H9 (cell line): ENCODE measurements around the gene DAPK2. TPM values are rescaled to one million over a fixed set of nuclear protein-coding genes. Genes with fewer than 3 reads are reported as not detected.

Experiments
- DNase-seq: peaks from one replicate; pipeline ENCODE4 v3.0.0-alpha.2; 2017
- H2AFZ ChIP-seq: one replicate; pipeline ENCODE4 v1.6.1; 2013; ENCODE audit warnings: mild to moderate bottlenecking, low read length, control low read depth, moderate library complexity
- H2AK5ac ChIP-seq: 2 replicates; pipeline ENCODE4 v1.6.1; 2013; ENCODE audit warnings: low read length, control low read depth, mixed read lengths; ENCODE audit not compliant: insufficient read length
- H2BK120ac ChIP-seq: one replicate; pipeline ENCODE4 v1.6.1; 2013; ENCODE audit warnings: low read depth, mild to moderate bottlenecking, low read length, control low read depth, inconsistent platforms; ENCODE audit not compliant: poor library complexity, severe bottlenecking
- H2BK12ac ChIP-seq: 2 replicates; pipeline ENCODE4 v1.6.1; 2013; ENCODE audit warnings: low read length, control low read depth, mixed read lengths, low read depth; ENCODE audit not compliant: insufficient read length
- H2BK15ac ChIP-seq: 2 replicates; pipeline ENCODE4 v1.6.1; 2013; ENCODE audit warnings: low read depth, low read length, control low read depth
- H2BK20ac ChIP-seq: one replicate; pipeline ENCODE4 v1.6.1; 2013; ENCODE audit warnings: low read depth, mild to moderate bottlenecking, low read length, control low read depth, inconsistent platforms; ENCODE audit not compliant: poor library complexity, severe bottlenecking
- H2BK5ac ChIP-seq: 2 replicates; pipeline ENCODE4 v1.6.1; 2013; ENCODE audit warnings: low read length, control low read depth, mixed read lengths; ENCODE audit not compliant: insufficient read length
- H3K14ac ChIP-seq: 2 replicates; pipeline ENCODE4 v1.6.1; 2013; ENCODE audit warnings: low read length, control low read depth; ENCODE audit not compliant: insufficient read depth
- H3K18ac ChIP-seq: 2 replicates; pipeline ENCODE4 v1.6.1; 2013; ENCODE audit warnings: low read depth, mild to moderate bottlenecking, mixed read lengths, low read length, control low read depth; ENCODE audit not compliant: insufficient read length
- H3K23ac ChIP-seq: 2 replicates; pipeline ENCODE4 v1.6.1; 2013; ENCODE audit warnings: low read length, control low read depth, mixed read lengths, low read depth; ENCODE audit not compliant: insufficient read length
- H3K23me2 ChIP-seq: 2 replicates; pipeline ENCODE4 v1.6.1; 2013; ENCODE audit warnings: low read depth, mild to moderate bottlenecking, mixed read lengths, low read length, control low read depth; ENCODE audit not compliant: insufficient read length, poor library complexity, severe bottlenecking
- H3K27ac ChIP-seq: 2 replicates; pipeline ENCODE4 v1.5.1; 2013; ENCODE audit warnings: low read length, control low read depth, mixed read lengths, low read depth; ENCODE audit not compliant: insufficient read length
- H3K27me3 ChIP-seq: 2 replicates; pipeline ENCODE4 v1.6.1; 2013; ENCODE audit warnings: low read length, control low read depth, inconsistent platforms; ENCODE audit not compliant: insufficient read depth
- H3K4ac ChIP-seq: 2 replicates; pipeline ENCODE4 v1.6.1; 2013; ENCODE audit warnings: low read depth, mild to moderate bottlenecking, control low read depth, inconsistent platforms, low read length, moderate library complexity
- H3K4me1 ChIP-seq: 2 replicates; pipeline ENCODE4 v1.6.1; 2013; ENCODE audit warnings: low read length, control low read depth, inconsistent platforms; ENCODE audit not compliant: insufficient read depth
- H3K4me2 ChIP-seq: 2 replicates; pipeline ENCODE4 v1.6.1; 2013; ENCODE audit warnings: low read length, control low read depth, mixed read lengths; ENCODE audit not compliant: insufficient read length, insufficient read depth
- H3K56ac ChIP-seq: 2 replicates; pipeline ENCODE4 v1.6.1; 2013; ENCODE audit warnings: low read depth, mild to moderate bottlenecking, mixed read lengths, low read length, control low read depth; ENCODE audit not compliant: insufficient read length
- H3K79me1 ChIP-seq: 2 replicates; pipeline ENCODE4 v1.6.1; 2013; ENCODE audit warnings: low read depth, mild to moderate bottlenecking, moderate library complexity, low read length, control low read depth, inconsistent platforms; ENCODE audit not compliant: insufficient read depth, poor library complexity, severe bottlenecking
- H3K79me2 ChIP-seq: 2 replicates; pipeline ENCODE4 v1.6.1; 2013; ENCODE audit warnings: low read length, control low read depth, inconsistent platforms; ENCODE audit not compliant: insufficient read depth
- H3K9ac ChIP-seq: 2 replicates; pipeline ENCODE4 v1.6.1; 2013; ENCODE audit warnings: low read length, control low read depth, mixed read lengths; ENCODE audit not compliant: insufficient read length; ENCODE audit errors: extremely low read depth
- H3K9me3 ChIP-seq: one replicate; pipeline ENCODE4 v1.6.1; 2013; ENCODE audit warnings: low read depth, low read length, inconsistent platforms; ENCODE audit not compliant: control insufficient read depth
- H3T11ph ChIP-seq: one replicate; pipeline ENCODE4 v1.6.1; 2013; ENCODE audit warnings: mild to moderate bottlenecking, low read length, control low read depth, inconsistent platforms
- H4K20me1 ChIP-seq: one replicate; pipeline ENCODE4 v1.6.1; 2013; ENCODE audit not compliant: control insufficient read depth, insufficient read length, insufficient read depth
- H4K5ac ChIP-seq: 2 replicates; pipeline ENCODE4 v1.6.1; 2013; ENCODE audit warnings: low read depth, mild to moderate bottlenecking, mixed read lengths, low read length, control low read depth; ENCODE audit not compliant: insufficient read length
- H4K8ac ChIP-seq: replicated peaks from 2 replicates; pipeline ENCODE4 v1.6.1; 2013; ENCODE audit warnings: low read length, control low read depth, mixed read lengths, low read depth; ENCODE audit not compliant: insufficient read length
- H4K91ac ChIP-seq: 2 replicates; pipeline ENCODE4 v1.6.1; 2013; ENCODE audit warnings: low read depth, mild to moderate bottlenecking, moderate library complexity, mixed read lengths, low read length, control low read depth; ENCODE audit not compliant: insufficient read length
- H3K27ac Mint-ChIP-seq, 3 experiments: 2 replicates in 2 of 3; 3 replicates in 1 of 3; pipeline ENCODE4 v1.8.0; 2020 to 2021; ENCODE audit warnings: mixed read lengths in 3 of 3, mild to moderate bottlenecking in 1 of 3, moderate library complexity in 1 of 3
- H3K27me3 Mint-ChIP-seq: 2 replicates; pipeline ENCODE4 v1.8.0; 2021; ENCODE audit warnings: low read depth, mild to moderate bottlenecking, moderate library complexity, mixed read lengths
- H3K36me3 Mint-ChIP-seq, 3 experiments: 2 replicates in 2 of 3; 3 replicates in 1 of 3; pipeline ENCODE4 v1.8.0; 2020 to 2021; ENCODE audit warnings: low read depth in 3 of 3, mixed read lengths in 3 of 3; ENCODE audit not compliant: insufficient read depth in 1 of 3
- H3K4me1 Mint-ChIP-seq, 2 experiments: 2 replicates each; pipeline ENCODE4 v1.8.0; 2020; ENCODE audit warnings: mixed read lengths in 2 of 2
- H3K4me3 Mint-ChIP-seq, 2 experiments: 2 replicates in 1 of 2; 3 replicates in 1 of 2; pipeline ENCODE4 v1.8.0; 2020 to 2021; ENCODE audit warnings: mild to moderate bottlenecking in 2 of 2, mixed read lengths in 2 of 2, moderate library complexity in 1 of 2
- H3K9me3 Mint-ChIP-seq, 2 experiments: 2 replicates in 1 of 2; 3 replicates in 1 of 2; pipeline ENCODE4 v1.8.0; 2020; ENCODE audit warnings: mild to moderate bottlenecking in 2 of 2, mixed read lengths in 2 of 2, moderate library complexity in 1 of 2
- WGBS: extraction: QIAGEN DNeasy Blood & Tissue Kit; methylation state at CpG from one replicate; pipeline ENCODE4 v1.1.7; 2013; ENCODE audit warnings: missing lambda C conversion rate, low lambda C conversion rate, mixed read lengths; ENCODE audit not compliant: insufficient read length; ENCODE audit errors: extremely low coverage; 5-methylcytosine and 5-hydroxymethylcytosine counted together
- total RNA-seq: library from RNA; stranded (reverse); gene quantifications from 2 replicates; pipeline ENCODE4 v1.2.1, GENCODE V29; 2021
- TF ChIP-seq, protein P1 (sequence below): fragments of 200-600 bp; sonication (generic); conservative IDR thresholded peaks from 3 replicates; pipeline ENCODE4 v1.8.0; 2021; ENCODE audit warnings: antibody characterized with exemption, mild to moderate bottlenecking

The DAPK2 gene
- total RNA-seq, 1 experiment from 2014 or later = 3.5 TPM

- no peaks in the 10 kb centered on the region for H4K20me1 ChIP-seq
- Mint-ChIP-seq H3K27me3 (no peaks in the 10 kb centered on the region), H3K4me1 (peaks cover 10 to 14% of the 10 kb centered on the region in 2 experiments), H3K36me3 (no peaks in the 10 kb centered on the region), H3K4me3 (no peak overlapping the region), H3K27ac (peak overlapping the region in 1 of 3 experiments; percentile 44; a peak in 1 of 7 replicates), H3K9me3 (no peaks in the 10 kb centered on the region)
- no peaks in the 10 kb centered on the region for H3K79me1 ChIP-seq
- no peak overlapping the region for H3T11ph ChIP-seq
- H3K27ac ChIP-seq = no peak overlapping the region
- H3K9me3 ChIP-seq = no peaks in the 10 kb centered on the region
- no peak overlapping the region for H2AK5ac ChIP-seq
- H3K27me3 ChIP-seq = no peaks in the 10 kb centered on the region
- no peak overlapping the region for H2BK15ac ChIP-seq
- no peaks in the 10 kb centered on the region for H3K4me1 ChIP-seq
- H2BK120ac ChIP-seq = no peak overlapping the region
- WGBS = no CpG with 5 or more reads among the region's 8 CpGs
- no peak overlapping the region for H4K91ac ChIP-seq
- no peak overlapping the region for H4K8ac ChIP-seq
- peak; percentile 89 for DNase-seq
- H3K18ac ChIP-seq = no peak overlapping the region
- H2AFZ ChIP-seq = no peak overlapping the region
- H3K23me2 ChIP-seq = no peaks in the 10 kb centered on the region
- H3K4ac ChIP-seq = no peak overlapping the region
- no peak overlapping the region for H2BK5ac ChIP-seq
- H3K4me2 ChIP-seq = no peak overlapping the region
- no peak overlapping the region for H2BK20ac ChIP-seq
- no peak overlapping the region for H3K9ac ChIP-seq
- no peak overlapping the region for H4K5ac ChIP-seq
- H2BK12ac ChIP-seq = no peak overlapping the region
- no peak overlapping the region for H3K56ac ChIP-seq
- H3K79me2 ChIP-seq = no peaks in the 10 kb centered on the region
- H3K23ac ChIP-seq = no peak overlapping the region
- TF ChIP-seq, protein P1, sequence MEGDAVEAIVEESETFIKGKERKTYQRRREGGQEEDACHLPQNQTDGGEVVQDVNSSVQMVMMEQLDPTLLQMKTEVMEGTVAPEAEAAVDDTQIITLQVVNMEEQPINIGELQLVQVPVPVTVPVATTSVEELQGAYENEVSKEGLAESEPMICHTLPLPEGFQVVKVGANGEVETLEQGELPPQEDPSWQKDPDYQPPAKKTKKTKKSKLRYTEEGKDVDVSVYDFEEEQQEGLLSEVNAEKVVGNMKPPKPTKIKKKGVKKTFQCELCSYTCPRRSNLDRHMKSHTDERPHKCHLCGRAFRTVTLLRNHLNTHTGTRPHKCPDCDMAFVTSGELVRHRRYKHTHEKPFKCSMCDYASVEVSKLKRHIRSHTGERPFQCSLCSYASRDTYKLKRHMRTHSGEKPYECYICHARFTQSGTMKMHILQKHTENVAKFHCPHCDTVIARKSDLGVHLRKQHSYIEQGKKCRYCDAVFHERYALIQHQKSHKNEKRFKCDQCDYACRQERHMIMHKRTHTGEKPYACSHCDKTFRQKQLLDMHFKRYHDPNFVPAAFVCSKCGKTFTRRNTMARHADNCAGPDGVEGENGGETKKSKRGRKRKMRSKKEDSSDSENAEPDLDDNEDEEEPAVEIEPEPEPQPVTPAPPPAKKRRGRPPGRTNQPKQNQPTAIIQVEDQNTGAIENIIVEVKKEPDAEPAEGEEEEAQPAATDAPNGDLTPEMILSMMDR = peak; percentile 97
- H3K14ac ChIP-seq = 0 out of 2 replicates have a peak overlapping the region, but pooled peaks have one; percentile 54
Measured at GRCh38 chr15:63891079-63891767, 155.1 kb downstream of the DAPK2 start.
